BLaER1 (cell line): ENCODE data around the gene PRR29.

ENCODE experiments used
- H3K27ac ChIP-seq: shearing (Covaris generic); formaldehyde crosslinking; 2 replicates; pipeline ENCODE4 v1.8.1; 2022
- H3K27me3 ChIP-seq: shearing (Covaris generic); formaldehyde crosslinking; 2 replicates; pipeline ENCODE4 v1.8.1; 2022
- H3K36me3 ChIP-seq: shearing (Covaris generic); formaldehyde crosslinking; 2 replicates; pipeline ENCODE4 v1.8.1; 2022
- H3K4me1 ChIP-seq: shearing (Covaris generic); formaldehyde crosslinking; 2 replicates; pipeline ENCODE4 v1.8.1; 2022
- H3K4me2 ChIP-seq: shearing (Covaris generic); formaldehyde crosslinking; 2 replicates; pipeline ENCODE4 v1.8.1; 2022
- H3K4me3 ChIP-seq: shearing (Covaris generic); formaldehyde crosslinking; 2 replicates; pipeline ENCODE4 v1.8.1; 2022
- H3K9ac ChIP-seq: shearing (Covaris generic); formaldehyde crosslinking; 2 replicates; pipeline ENCODE4 v1.8.1; 2022
- H3K9me3 ChIP-seq: shearing (Covaris generic); formaldehyde crosslinking; 2 replicates; pipeline ENCODE4 v1.8.1; 2022
- H4K20me1 ChIP-seq: shearing (Covaris generic); formaldehyde crosslinking; 2 replicates; pipeline ENCODE4 v1.8.1; 2022
- Cebpa-rat ChIP-seq: shearing (Covaris generic); IDR thresholded peaks from 2 replicates; pipeline ENCODE4 v1.8.1; 2022

PRR29 gene

GRCh38 chr17:63960006-63960405, 38.1 kb upstream of the PRR29 start:
- Histone ChIP-seq H3K9ac (no peak overlapping the region), H3K4me1 (peaks cover 47% of the 10 kb centered on the region), H3K4me2 (peak overlapping the region; percentile 72), H3K9me3 (no peaks in the 10 kb centered on the region), H3K36me3 (no peaks in the 10 kb centered on the region), H4K20me1 (no peaks in the 10 kb centered on the region), H3K27ac (peak overlapping the region; percentile 38), H3K4me3 (no peak overlapping the region), H3K27me3 (no peaks in the 10 kb centered on the region)
- TF ChIP-seq Cebpa-rat = no peak

DNA sequence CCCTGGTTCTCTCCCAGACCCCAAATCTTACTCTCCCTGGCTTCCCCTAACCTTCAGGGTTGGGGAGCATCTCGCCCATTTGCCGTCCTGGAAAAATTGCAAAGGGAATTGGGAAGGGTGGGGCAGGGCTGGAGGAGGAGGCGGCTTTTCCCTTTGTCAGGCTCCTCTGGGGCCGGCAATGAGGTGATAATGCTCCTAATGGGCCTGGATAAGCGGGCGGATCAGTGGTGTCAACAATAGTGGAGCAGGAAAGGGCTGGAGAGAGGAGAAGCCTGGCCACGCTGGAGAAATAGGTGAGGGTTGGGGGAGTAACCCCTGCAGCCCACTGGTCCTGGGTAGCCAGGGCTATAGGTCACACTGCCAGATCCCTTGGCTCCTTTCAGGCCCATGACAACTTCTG, 37.7 kb upstream of the PRR29 start:
- TF ChIP-seq Cebpa-rat = no peak
- no peak overlapping the region for H3K9ac ChIP-seq
- 0 out of 2 replicates have a peak overlapping the region, but pooled peaks have one; percentile 47 for H3K4me3 ChIP-seq
- H3K27ac ChIP-seq = peak overlapping the region; percentile 38
- H3K36me3 ChIP-seq = no peaks in the 10 kb centered on the region
- peak overlapping the region; percentile 72 for H3K4me2 ChIP-seq
- H4K20me1 ChIP-seq = no peaks in the 10 kb centered on the region
- H3K9me3 ChIP-seq = no peaks in the 10 kb centered on the region
- H3K27me3 ChIP-seq = no peaks in the 10 kb centered on the region
- H3K4me1 ChIP-seq = peaks cover 43% of the 10 kb centered on the region

- no peak overlapping the region for H3K9ac ChIP-seq
- no peaks in the 10 kb centered on the region for H3K9me3 ChIP-seq
- H3K4me1 ChIP-seq = peaks cover 41% of the 10 kb centered on the region
- no peaks in the 10 kb centered on the region for H3K27me3 ChIP-seq
- no peaks in the 10 kb centered on the region for H4K20me1 ChIP-seq
- peak overlapping the region; percentile 47; the same call in 1 of the 2 replicates for H3K4me3 ChIP-seq
- no peaks in the 10 kb centered on the region for H3K36me3 ChIP-seq
- 0 out of 2 replicates have a peak overlapping the region, but pooled peaks have one; percentile 38 for H3K27ac ChIP-seq
- peak; percentile 76 for TF ChIP-seq Cebpa-rat
- peak overlapping the region; percentile 72 for H3K4me2 ChIP-seq
These were observed 36.6 kb upstream of the PRR29 start for GRCh38 chr17:63961355-63962212.

DNA sequence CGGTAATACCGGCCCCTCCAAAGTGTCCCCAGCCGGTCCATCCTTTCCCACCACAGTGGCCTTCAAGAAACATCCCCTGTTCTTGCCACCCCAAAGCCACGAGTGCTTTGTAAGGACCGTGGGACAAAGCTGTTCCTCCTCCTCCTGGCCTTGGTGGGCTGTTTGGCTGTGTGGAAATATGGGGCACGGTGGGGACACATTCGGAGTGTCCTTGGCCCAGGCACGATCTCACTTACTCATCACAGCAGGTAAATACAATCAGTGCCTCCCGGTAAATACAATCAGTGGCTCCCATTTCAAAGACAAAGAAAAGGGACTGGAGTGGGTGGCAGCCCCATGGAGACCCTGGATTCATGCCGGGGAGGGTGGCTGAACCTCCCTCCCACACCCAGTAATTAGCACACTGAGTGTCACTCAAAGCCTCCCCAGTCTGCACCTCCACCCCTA, 35.8 kb upstream of the PRR29 start:
- Histone ChIP-seq H3K4me3 (no peak overlapping the region), H3K4me1 (peaks cover 43% of the 10 kb centered on the region), H3K9ac (no peak overlapping the region), H3K4me2 (no peak overlapping the region), H3K27ac (no peak overlapping the region), H3K27me3 (no peaks in the 10 kb centered on the region), H3K36me3 (no peaks in the 10 kb centered on the region), H4K20me1 (no peaks in the 10 kb centered on the region), H3K9me3 (no peaks in the 10 kb centered on the region)
- no peak for TF ChIP-seq Cebpa-rat

GRCh38 chr17:63963123-63963522, 35.0 kb upstream of the PRR29 start:
- Histone ChIP-seq H3K4me3 (no peak overlapping the region), H3K4me2 (no peak overlapping the region), H3K9me3 (no peaks in the 10 kb centered on the region), H3K9ac (no peak overlapping the region), H3K27me3 (no peaks in the 10 kb centered on the region), H3K27ac (no peak overlapping the region), H3K4me1 (peaks cover 43% of the 10 kb centered on the region), H3K36me3 (no peaks in the 10 kb centered on the region), H4K20me1 (no peaks in the 10 kb centered on the region)
- no peak for TF ChIP-seq Cebpa-rat

- H3K4me1 ChIP-seq = peaks cover 20% of the 10 kb centered on the region
- no peak for TF ChIP-seq Cebpa-rat
- no peaks in the 10 kb centered on the region for H3K27me3 ChIP-seq
- peak overlapping the region; percentile 35 for H3K4me2 ChIP-seq
- no peak overlapping the region for H3K4me3 ChIP-seq
- no peak overlapping the region for H3K9ac ChIP-seq
- no peaks in the 10 kb centered on the region for H3K9me3 ChIP-seq
- H4K20me1 ChIP-seq = no peaks in the 10 kb centered on the region
- H3K27ac ChIP-seq = no peak overlapping the region
- no peaks in the 10 kb centered on the region for H3K36me3 ChIP-seq
These were observed 31.4 kb upstream of the PRR29 start for GRCh38 chr17:63966646-63967264.

- H3K4me1 ChIP-seq = peaks cover 8% of the 10 kb centered on the region
- TF ChIP-seq Cebpa-rat = no peak
- no peaks in the 10 kb centered on the region for H3K27me3 ChIP-seq
- no peak overlapping the region for H3K4me3 ChIP-seq
- no peaks in the 10 kb centered on the region for H4K20me1 ChIP-seq
- no peak overlapping the region for H3K9ac ChIP-seq
- H3K9me3 ChIP-seq = no peaks in the 10 kb centered on the region
- H3K36me3 ChIP-seq = no peaks in the 10 kb centered on the region
- no peak overlapping the region for H3K27ac ChIP-seq
- no peak overlapping the region for H3K4me2 ChIP-seq
These were observed 30.2 kb upstream of the PRR29 start for GRCh38 chr17:63967953-63968352.

- Histone ChIP-seq H3K9ac (no peak overlapping the region), H3K36me3 (no peaks in the 10 kb centered on the region), H3K9me3 (no peaks in the 10 kb centered on the region), H3K4me3 (no peak overlapping the region), H3K27me3 (no peaks in the 10 kb centered on the region), H3K27ac (no peak overlapping the region), H3K4me1 (peaks cover 17% of the 10 kb centered on the region), H3K4me2 (no peak overlapping the region), H4K20me1 (no peaks in the 10 kb centered on the region)
- no peak for TF ChIP-seq Cebpa-rat
These were observed 28.9 kb upstream of the PRR29 start for GRCh38 chr17:63969278-63969677.

- Histone ChIP-seq H3K36me3 (no peaks in the 10 kb centered on the region), H3K9me3 (no peaks in the 10 kb centered on the region), H3K4me3 (no peak within 1 kb of the TSS), H3K9ac (no peak within 1 kb of the TSS), H3K27me3 (no peaks in the 10 kb centered on the region), H3K4me1 (peaks cover 44% of the 10 kb centered on the region), H3K27ac (no peak within 1 kb of the TSS), H3K4me2 (peak within 1 kb of the TSS; percentile 39; the same call in 1 of the 2 replicates), H4K20me1 (no peaks in the 10 kb centered on the region)
- TF ChIP-seq Cebpa-rat = no peak
These were observed 25.4 kb upstream of the PRR29 start, which contains the start of gene SCN4A for GRCh38 chr17:63972796-63973195. TSS of gene SCN4A (minus strand) at chr17:63972918. CDS start at chr17:63972841, 77 bp downstream.

GRCh38 chr17:63973247-63973646, 24.9 kb upstream of the PRR29 start:
- H3K27ac ChIP-seq = no peak overlapping the region
- no peaks in the 10 kb centered on the region for H3K36me3 ChIP-seq
- TF ChIP-seq Cebpa-rat = no peak
- H3K27me3 ChIP-seq = no peaks in the 10 kb centered on the region
- no peak overlapping the region for H3K9ac ChIP-seq
- no peaks in the 10 kb centered on the region for H4K20me1 ChIP-seq
- H3K4me3 ChIP-seq = no peak overlapping the region
- H3K4me2 ChIP-seq = no peak overlapping the region
- peaks cover 49% of the 10 kb centered on the region for H3K4me1 ChIP-seq
- no peaks in the 10 kb centered on the region for H3K9me3 ChIP-seq
